ENCODE results near the gene AQP9.

DNA sequence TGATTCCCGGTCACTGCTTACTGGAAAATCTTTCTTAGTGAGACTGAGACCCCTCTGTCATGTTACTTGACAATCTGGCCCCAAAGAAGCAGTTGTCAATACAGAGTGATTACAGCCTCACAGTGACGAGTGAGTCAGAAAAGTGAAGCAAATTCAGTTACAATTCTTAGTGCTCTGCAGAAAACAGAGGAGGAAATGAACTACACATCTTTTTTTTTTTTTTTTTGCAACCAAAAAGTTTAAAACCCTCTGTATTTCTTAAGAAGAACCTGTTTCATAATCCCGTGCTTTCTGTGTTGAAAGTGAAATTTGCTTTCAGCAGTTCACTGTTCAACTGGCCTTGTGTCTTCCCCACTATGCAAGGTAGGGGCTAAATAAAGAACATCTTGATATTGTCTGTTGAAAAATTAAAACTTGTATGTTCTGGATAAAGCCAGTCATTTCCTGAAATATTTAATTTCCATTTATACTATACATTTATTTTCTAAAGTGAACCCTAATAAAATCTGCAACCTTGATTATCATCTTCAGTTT, 1.9 kb downstream of the AQP9 start:
- TF ChIP-seq POLR2A (IDR thresholded peaks at IDR 0.05; ENCODE audit: low read depth) = no peak
- TF ChIP-seq, protein P1, sequence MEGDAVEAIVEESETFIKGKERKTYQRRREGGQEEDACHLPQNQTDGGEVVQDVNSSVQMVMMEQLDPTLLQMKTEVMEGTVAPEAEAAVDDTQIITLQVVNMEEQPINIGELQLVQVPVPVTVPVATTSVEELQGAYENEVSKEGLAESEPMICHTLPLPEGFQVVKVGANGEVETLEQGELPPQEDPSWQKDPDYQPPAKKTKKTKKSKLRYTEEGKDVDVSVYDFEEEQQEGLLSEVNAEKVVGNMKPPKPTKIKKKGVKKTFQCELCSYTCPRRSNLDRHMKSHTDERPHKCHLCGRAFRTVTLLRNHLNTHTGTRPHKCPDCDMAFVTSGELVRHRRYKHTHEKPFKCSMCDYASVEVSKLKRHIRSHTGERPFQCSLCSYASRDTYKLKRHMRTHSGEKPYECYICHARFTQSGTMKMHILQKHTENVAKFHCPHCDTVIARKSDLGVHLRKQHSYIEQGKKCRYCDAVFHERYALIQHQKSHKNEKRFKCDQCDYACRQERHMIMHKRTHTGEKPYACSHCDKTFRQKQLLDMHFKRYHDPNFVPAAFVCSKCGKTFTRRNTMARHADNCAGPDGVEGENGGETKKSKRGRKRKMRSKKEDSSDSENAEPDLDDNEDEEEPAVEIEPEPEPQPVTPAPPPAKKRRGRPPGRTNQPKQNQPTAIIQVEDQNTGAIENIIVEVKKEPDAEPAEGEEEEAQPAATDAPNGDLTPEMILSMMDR (IDR thresholded peaks at IDR 0.05) = no peak
- TF ChIP-seq EP300 (IDR thresholded peaks at IDR 0.05) = no peak

Measured in esophagus muscularis mucosa (tissue), 4 donors.